SK-N-SH (cell line): ENCODE results near the gene TP53BP2. TPM values are rescaled to one million over a fixed set of nuclear protein-coding genes. Genes with fewer than 3 reads are reported as not detected.

Experiments used
- CTCF ChIA-PET: fragments of 300-600, 350-600 bp; formaldehyde crosslinking; extraction: SDS; loops from one replicate; lab custom pipeline; 2021; lab: Yijun Ruan, JAX
- POLR2A ChIA-PET: fragments of 350-600 bp; sonication (Branson Sonifier 250); formaldehyde crosslinking; extraction: SDS; loops from one replicate; lab custom pipeline; 2020; ENCODE audit warnings: antibody characterized with exemption, inconsistent platforms; lab: Yijun Ruan, JAX
- DNase-seq: peaks from one replicate; pipeline ENCODE4 v3.0.0; 2012
- H2AFZ ChIP-seq: fragments of 200-600 bp; sonication (generic); 2 replicates; pipeline ENCODE4 v1.8.1; 2016; ENCODE audit warnings: antibody characterized with exemption, mild to moderate bottlenecking, low read depth
- H3F3A ChIP-seq: fragments of 200-600 bp; sonication (generic); replicated peaks from 2 replicates; pipeline ENCODE3; 2016; ENCODE audit warnings: antibody characterized with exemption, mild to moderate bottlenecking; ENCODE audit not compliant: insufficient read depth
- H3K27ac ChIP-seq, 2 experiments: fragments of 200-500 bp in 1 of 2; fragments of 200-600 bp in 1 of 2; sonication (Bioruptor generic) in 1 of 2; sonication (generic), shearing (Covaris generic) in 1 of 2; 2 replicates each; pipeline versions ENCODE4 v1.5.1 to v1.6.1; 2014 to 2016; ENCODE audit warnings: low read depth in 2 of 2, inconsistent platforms in 1 of 2, low read length in 1 of 2, mild to moderate bottlenecking in 1 of 2, mixed read lengths in 1 of 2
- H3K27me3 ChIP-seq: fragments of 200-600 bp; sonication (generic), shearing (Covaris generic); 2 replicates; pipeline ENCODE4 v1.6.1; 2016; ENCODE audit warnings: mixed run types; ENCODE audit not compliant: insufficient read depth
- H3K36me3 ChIP-seq, 2 experiments: fragments of 200-500 bp in 1 of 2; fragments of 200-600 bp in 1 of 2; sonication (Bioruptor generic) in 1 of 2; sonication (generic) in 1 of 2; replicated peaks in 1 of 2; 2 replicates each; pipeline versions ENCODE3 to v1.5.1; 2014 to 2016; ENCODE audit warnings: low read length in 1 of 2, mild to moderate bottlenecking in 1 of 2; ENCODE audit not compliant: insufficient read depth in 2 of 2, control insufficient read depth in 1 of 2
- H3K4me1 ChIP-seq, 2 experiments: fragments of 200-500 bp in 1 of 2; fragments of 200-600 bp in 1 of 2; sonication (Bioruptor generic) in 1 of 2; sonication (generic), shearing (Covaris generic) in 1 of 2; 2 replicates each; pipeline versions ENCODE4 v1.5.1 to v1.6.1; 2014 to 2016; ENCODE audit warnings: low read depth in 1 of 2, low read length in 1 of 2, mixed run types in 1 of 2; ENCODE audit not compliant: insufficient read depth in 2 of 2, control insufficient read depth in 1 of 2
- H3K4me2 ChIP-seq: fragments of 200-600 bp; sonication (generic), shearing (Covaris generic); 2 replicates; pipeline ENCODE4 v1.6.1; 2017; ENCODE audit warnings: mixed run types
- H3K4me3 ChIP-seq, 2 experiments: fragments of 200-500 bp in 1 of 2; fragments of 200-600 bp in 1 of 2; sonication (Bioruptor generic) in 1 of 2; sonication (generic), shearing (Covaris generic) in 1 of 2; 2 replicates each; pipeline versions ENCODE4 v1.5.1 to v1.8.1; 2014 to 2016; ENCODE audit warnings: low read depth in 2 of 2, inconsistent platforms in 1 of 2, low read length in 1 of 2, mild to moderate bottlenecking in 1 of 2, mixed read lengths in 1 of 2, moderate library complexity in 1 of 2
- H3K79me2 ChIP-seq: fragments of 200-600 bp; sonication (generic); 2 replicates; pipeline ENCODE4 v1.8.1; 2017; ENCODE audit warnings: mild to moderate bottlenecking; ENCODE audit not compliant: insufficient read depth
- H3K9ac ChIP-seq: fragments of 200-600 bp; sonication (generic); 2 replicates; pipeline ENCODE4 v1.6.1; 2017; ENCODE audit warnings: mixed run types
- H3K9me2 ChIP-seq: fragments of 200-600 bp; sonication (generic); 2 replicates; pipeline ENCODE4 v1.6.1; 2017; ENCODE audit warnings: mixed run types
- H3K9me3 ChIP-seq: fragments of 200-600 bp; sonication (generic); 2 replicates; pipeline ENCODE4 v1.6.1; 2017; ENCODE audit warnings: mixed run types, mild to moderate bottlenecking, moderate library complexity
- H4K20me1 ChIP-seq: fragments of 200-600 bp; sonication (generic); 2 replicates; pipeline ENCODE4 v1.6.1; 2017; ENCODE audit warnings: mild to moderate bottlenecking, mixed run types; ENCODE audit not compliant: insufficient read depth
- EZH2phosphoT487 ChIP-seq: fragments of 200-600 bp; sonication (generic); IDR thresholded peaks from 2 replicates; pipeline ENCODE4 v1.6.1; 2017; ENCODE audit warnings: low read depth, mixed run types, mild to moderate bottlenecking, antibody characterized with exemption, moderate library complexity, borderline replicate concordance
- FOSL2 ChIP-seq: IDR thresholded peaks from 2 replicates; pipeline ENCODE4 v1.4.0; 2012; ENCODE audit warnings: low read depth, mild to moderate bottlenecking, moderate library complexity, borderline replicate concordance
- GABPA ChIP-seq: IDR thresholded peaks from 2 replicates; pipeline ENCODE4 v1.4.0; 2012; ENCODE audit warnings: low read depth, mild to moderate bottlenecking
- JUND ChIP-seq: IDR thresholded peaks from 2 replicates; pipeline ENCODE4 v1.4.0; 2012
- MXI1 ChIP-seq: IDR thresholded peaks from 2 replicates; pipeline ENCODE4 v1.6.1; 2012; ENCODE audit warnings: mild to moderate bottlenecking, low read depth, low read length, improper control_type of control experiment
- NFIC ChIP-seq: IDR thresholded peaks from 2 replicates; pipeline ENCODE4 v1.4.0; 2012; ENCODE audit warnings: borderline replicate concordance
- NRF1 ChIP-seq: IDR thresholded peaks from 2 replicates; pipeline ENCODE4 v1.6.1; 2012; ENCODE audit warnings: low read depth, mild to moderate bottlenecking, low read length
- PBX3 ChIP-seq: IDR thresholded peaks from 2 replicates; pipeline ENCODE4; 2012
- RAD21 ChIP-seq: IDR thresholded peaks from 2 replicates; pipeline ENCODE4 v1.6.1; 2012; ENCODE audit warnings: mild to moderate bottlenecking, low read length
- RFX5 ChIP-seq: IDR thresholded peaks from 2 replicates; pipeline ENCODE4 v1.6.1; 2012; ENCODE audit warnings: mild to moderate bottlenecking, improper control_type of control experiment, low read length
- RXRA ChIP-seq: IDR thresholded peaks from 2 replicates; pipeline ENCODE4 v1.4.0; 2012; ENCODE audit warnings: low read depth, mild to moderate bottlenecking, borderline replicate concordance
- SIN3A ChIP-seq: IDR thresholded peaks from 2 replicates; pipeline ENCODE4 v1.6.1; 2012; ENCODE audit warnings: low read depth, mild to moderate bottlenecking, low read length, moderate library complexity, borderline replicate concordance
- TAF1 ChIP-seq: IDR thresholded peaks from 2 replicates; pipeline ENCODE4 v1.6.1; 2012; ENCODE audit warnings: low read depth, mild to moderate bottlenecking, low read length, moderate library complexity, borderline replicate concordance
- TCF12 ChIP-seq: IDR thresholded peaks from 2 replicates; pipeline ENCODE4 v1.4.0; 2012
- YY1 ChIP-seq: IDR thresholded peaks from 2 replicates; pipeline ENCODE4 v1.4.0; 2012; ENCODE audit warnings: low read depth, mild to moderate bottlenecking
- WGBS: methylation state at CpG from one replicate; pipeline ENCODE4 v1.1.6; 2017; ENCODE audit warnings: low lambda C conversion rate; 5-methylcytosine and 5-hydroxymethylcytosine counted together
- polyA plus RNA-seq, 3 experiments: library from polyadenylated mRNA; depleted of rRNA; stranded (reverse); fragments of >200 nt; gene quantifications; 2 replicates each; pipeline ENCODE4 v1.2.3, GENCODE V29; 2012
- TF ChIP-seq, protein P1 (sequence below): IDR thresholded peaks from 2 replicates; pipeline ENCODE4 v1.4.0; 2012; ENCODE audit warnings: low read depth, borderline replicate concordance
- TF ChIP-seq, protein P2 (sequence below): IDR thresholded peaks from 2 replicates; pipeline ENCODE4 v1.6.1; 2012; ENCODE audit warnings: mild to moderate bottlenecking, low read depth, low read length, moderate library complexity
- TF ChIP-seq, protein P3 (sequence below): fragments of 150-350 bp; IDR thresholded peaks from 2 replicates; pipeline ENCODE4 v1.6.1; 2017; ENCODE audit warnings: antibody characterized with exemption, low read length, low read depth, borderline replicate concordance
- TF ChIP-seq, protein P4 (sequence below): IDR thresholded peaks from 2 replicates; pipeline ENCODE4 v1.4.0; 2012; ENCODE audit warnings: low read depth

TP53BP2 gene
- polyA plus RNA-seq, 1 of the 3 experiments (the other 2 are of a cell fraction): 11.4 TPM

DNA sequence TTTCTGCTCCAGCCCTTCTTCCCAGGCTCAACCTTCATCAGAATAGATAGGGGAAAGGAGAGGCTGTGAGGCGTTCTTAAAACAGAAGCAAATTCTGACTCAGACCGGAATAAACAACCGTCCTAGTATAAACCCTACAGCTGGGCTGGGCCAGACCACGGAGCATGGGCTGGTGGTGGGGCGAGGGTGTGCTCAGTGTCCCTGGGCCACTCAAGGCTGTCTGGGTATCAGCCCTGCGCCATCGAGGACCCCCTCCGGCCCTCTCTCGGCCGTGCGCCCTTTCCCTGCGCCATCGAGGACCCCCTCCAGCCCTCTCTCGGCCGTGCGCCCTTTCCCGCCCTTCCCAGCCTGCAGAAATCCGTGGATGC lies 97.4 kb downstream of the TP53BP2 start:
- H3K4me3 ChIP-seq: no peak overlapping the region
- no peak overlapping the region for H2AFZ ChIP-seq
- peak overlapping the region; percentile 42; the same call in 1 of the 2 replicates for H3K4me2 ChIP-seq
- CTCF ChIA-PET: interaction anchor here (0.9 to 11.0 kb wide), 21 partner anchors 9 to 457 kb away, joined by 3 to 110 read pairs (median 10); partner anchors contain the start of gene CAPN2
- H3K9me3 ChIP-seq: no peaks in the 10 kb centered on the region
- POLR2A ChIA-PET: no interaction called here
- 79% methylated on average over 18 of the region's 18 CpGs for WGBS
- no peaks in the 10 kb centered on the region for H3K9me2 ChIP-seq
- peaks cover 8 to 12% of the 10 kb centered on the region in 2 experiments; a peak in 2 of 4 replicates for H3K4me1 ChIP-seq
- DNase-seq: no peak
- peaks cover 64 to 68% of the 10 kb centered on the region in 2 experiments for H3K36me3 ChIP-seq
- H3F3A ChIP-seq: peaks cover 17% of the 10 kb centered on the region
- H3K79me2 ChIP-seq: peaks cover 27% of the 10 kb centered on the region
- H3K9ac ChIP-seq: no peak overlapping the region
- TF ChIP-seq FOSL2 (no peak), NFIC (no peak), SIN3A (no peak), YY1 (no peak), RFX5 (no peak), EZH2phosphoT487 (no peak), PBX3 (no peak), RXRA (no peak), MXI1 (no peak), RAD21 (no peak), JUND (no peak), TAF1 (no peak), NRF1 (no peak), TCF12 (no peak; the same call in 1 of the 2 replicates), GABPA (no peak)
- TF ChIP-seq, protein P1, sequence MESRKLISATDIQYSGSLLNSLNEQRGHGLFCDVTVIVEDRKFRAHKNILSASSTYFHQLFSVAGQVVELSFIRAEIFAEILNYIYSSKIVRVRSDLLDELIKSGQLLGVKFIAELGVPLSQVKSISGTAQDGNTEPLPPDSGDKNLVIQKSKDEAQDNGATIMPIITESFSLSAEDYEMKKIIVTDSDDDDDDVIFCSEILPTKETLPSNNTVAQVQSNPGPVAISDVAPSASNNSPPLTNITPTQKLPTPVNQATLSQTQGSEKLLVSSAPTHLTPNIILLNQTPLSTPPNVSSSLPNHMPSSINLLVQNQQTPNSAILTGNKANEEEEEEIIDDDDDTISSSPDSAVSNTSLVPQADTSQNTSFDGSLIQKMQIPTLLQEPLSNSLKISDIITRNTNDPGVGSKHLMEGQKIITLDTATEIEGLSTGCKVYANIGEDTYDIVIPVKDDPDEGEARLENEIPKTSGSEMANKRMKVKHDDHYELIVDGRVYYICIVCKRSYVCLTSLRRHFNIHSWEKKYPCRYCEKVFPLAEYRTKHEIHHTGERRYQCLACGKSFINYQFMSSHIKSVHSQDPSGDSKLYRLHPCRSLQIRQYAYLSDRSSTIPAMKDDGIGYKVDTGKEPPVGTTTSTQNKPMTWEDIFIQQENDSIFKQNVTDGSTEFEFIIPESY: no peak
- TF ChIP-seq, protein P2, sequence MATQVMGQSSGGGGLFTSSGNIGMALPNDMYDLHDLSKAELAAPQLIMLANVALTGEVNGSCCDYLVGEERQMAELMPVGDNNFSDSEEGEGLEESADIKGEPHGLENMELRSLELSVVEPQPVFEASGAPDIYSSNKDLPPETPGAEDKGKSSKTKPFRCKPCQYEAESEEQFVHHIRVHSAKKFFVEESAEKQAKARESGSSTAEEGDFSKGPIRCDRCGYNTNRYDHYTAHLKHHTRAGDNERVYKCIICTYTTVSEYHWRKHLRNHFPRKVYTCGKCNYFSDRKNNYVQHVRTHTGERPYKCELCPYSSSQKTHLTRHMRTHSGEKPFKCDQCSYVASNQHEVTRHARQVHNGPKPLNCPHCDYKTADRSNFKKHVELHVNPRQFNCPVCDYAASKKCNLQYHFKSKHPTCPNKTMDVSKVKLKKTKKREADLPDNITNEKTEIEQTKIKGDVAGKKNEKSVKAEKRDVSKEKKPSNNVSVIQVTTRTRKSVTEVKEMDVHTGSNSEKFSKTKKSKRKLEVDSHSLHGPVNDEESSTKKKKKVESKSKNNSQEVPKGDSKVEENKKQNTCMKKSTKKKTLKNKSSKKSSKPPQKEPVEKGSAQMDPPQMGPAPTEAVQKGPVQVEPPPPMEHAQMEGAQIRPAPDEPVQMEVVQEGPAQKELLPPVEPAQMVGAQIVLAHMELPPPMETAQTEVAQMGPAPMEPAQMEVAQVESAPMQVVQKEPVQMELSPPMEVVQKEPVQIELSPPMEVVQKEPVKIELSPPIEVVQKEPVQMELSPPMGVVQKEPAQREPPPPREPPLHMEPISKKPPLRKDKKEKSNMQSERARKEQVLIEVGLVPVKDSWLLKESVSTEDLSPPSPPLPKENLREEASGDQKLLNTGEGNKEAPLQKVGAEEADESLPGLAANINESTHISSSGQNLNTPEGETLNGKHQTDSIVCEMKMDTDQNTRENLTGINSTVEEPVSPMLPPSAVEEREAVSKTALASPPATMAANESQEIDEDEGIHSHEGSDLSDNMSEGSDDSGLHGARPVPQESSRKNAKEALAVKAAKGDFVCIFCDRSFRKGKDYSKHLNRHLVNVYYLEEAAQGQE: no peak
- TF ChIP-seq, protein P3, sequence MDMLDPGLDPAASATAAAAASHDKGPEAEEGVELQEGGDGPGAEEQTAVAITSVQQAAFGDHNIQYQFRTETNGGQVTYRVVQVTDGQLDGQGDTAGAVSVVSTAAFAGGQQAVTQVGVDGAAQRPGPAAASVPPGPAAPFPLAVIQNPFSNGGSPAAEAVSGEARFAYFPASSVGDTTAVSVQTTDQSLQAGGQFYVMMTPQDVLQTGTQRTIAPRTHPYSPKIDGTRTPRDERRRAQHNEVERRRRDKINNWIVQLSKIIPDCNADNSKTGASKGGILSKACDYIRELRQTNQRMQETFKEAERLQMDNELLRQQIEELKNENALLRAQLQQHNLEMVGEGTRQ: no peak
- TF ChIP-seq, protein P4, sequence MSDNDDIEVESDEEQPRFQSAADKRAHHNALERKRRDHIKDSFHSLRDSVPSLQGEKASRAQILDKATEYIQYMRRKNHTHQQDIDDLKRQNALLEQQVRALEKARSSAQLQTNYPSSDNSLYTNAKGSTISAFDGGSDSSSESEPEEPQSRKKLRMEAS: no peak
- TF ChIP-seq, all 33 proteins: peak for 0
- Histone ChIP-seq H3K27me3 (no peaks in the 10 kb centered on the region), H4K20me1 (no peaks in the 10 kb centered on the region), H3K27ac (peak overlapping the region in 1 of 2 experiments; percentile 55; a peak in 2 of 4 replicates)
